Right hindlimb (tissue), 1 donor: ENCODE data around the gene DNAJB13.

ENCODE experiments used
- DNase-seq: peaks from one replicate; pipeline ENCODE4 v3.0.0-alpha.2; 2018

DNAJB13 gene

DNA sequence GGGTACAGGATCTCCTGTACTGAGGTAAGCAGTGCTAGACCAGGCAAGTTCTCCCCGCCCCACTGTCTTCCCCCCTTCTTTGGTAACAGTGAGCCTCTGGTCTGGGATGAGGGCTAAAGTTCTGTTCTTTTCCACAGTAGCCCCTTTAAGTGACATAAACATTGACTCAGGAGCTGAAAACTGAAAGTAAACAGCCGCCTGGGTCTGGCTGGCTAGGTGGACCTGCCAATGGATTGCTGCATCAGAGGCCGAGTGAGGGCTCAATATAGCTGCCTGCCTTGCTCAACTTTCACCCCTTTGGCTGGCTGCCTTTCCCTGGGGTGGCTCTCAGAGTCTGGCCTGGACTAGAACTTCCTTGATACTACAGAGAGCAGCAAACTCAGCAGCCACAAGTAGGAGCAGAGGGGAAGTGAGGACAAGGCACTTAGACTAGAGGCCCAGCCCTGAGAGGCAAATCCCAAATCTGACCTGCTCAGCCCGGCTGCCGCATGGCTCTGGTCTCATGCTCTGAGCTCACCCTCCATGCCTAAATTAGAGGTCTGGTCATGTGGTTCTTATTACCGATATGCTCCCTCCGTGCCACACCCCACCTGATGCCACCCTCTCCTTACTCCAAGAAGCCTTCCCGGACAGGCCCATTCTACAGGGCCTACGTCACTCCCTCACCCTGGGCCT is 67.6 kb downstream of the DNAJB13 start:
- DNase-seq, result peak; percentile 66

- no peak for DNase-seq
These were observed 68.4 kb downstream of the DNAJB13 start for GRCh38 chr11:74019104-74019738.

GRCh38 chr11:74019860-74020259 is 69.0 kb downstream of the DNAJB13 start:
- no peak for DNase-seq
